ENCODE measurements around the gene GGT7. TPM values are rescaled to one million over a fixed set of nuclear protein-coding genes. Genes with fewer than 3 reads are reported as not detected.
"Not testable (repeated sequence)": the region's sequence is repeated elsewhere in the genome, so short reads cannot be mapped to it uniquely, and the experiment has no call there.

GGT7 gene, protein sequence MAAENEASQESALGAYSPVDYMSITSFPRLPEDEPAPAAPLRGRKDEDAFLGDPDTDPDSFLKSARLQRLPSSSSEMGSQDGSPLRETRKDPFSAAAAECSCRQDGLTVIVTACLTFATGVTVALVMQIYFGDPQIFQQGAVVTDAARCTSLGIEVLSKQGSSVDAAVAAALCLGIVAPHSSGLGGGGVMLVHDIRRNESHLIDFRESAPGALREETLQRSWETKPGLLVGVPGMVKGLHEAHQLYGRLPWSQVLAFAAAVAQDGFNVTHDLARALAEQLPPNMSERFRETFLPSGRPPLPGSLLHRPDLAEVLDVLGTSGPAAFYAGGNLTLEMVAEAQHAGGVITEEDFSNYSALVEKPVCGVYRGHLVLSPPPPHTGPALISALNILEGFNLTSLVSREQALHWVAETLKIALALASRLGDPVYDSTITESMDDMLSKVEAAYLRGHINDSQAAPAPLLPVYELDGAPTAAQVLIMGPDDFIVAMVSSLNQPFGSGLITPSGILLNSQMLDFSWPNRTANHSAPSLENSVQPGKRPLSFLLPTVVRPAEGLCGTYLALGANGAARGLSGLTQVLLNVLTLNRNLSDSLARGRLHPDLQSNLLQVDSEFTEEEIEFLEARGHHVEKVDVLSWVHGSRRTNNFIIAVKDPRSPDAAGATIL
- 19.0 TPM for total RNA-seq

DNA sequence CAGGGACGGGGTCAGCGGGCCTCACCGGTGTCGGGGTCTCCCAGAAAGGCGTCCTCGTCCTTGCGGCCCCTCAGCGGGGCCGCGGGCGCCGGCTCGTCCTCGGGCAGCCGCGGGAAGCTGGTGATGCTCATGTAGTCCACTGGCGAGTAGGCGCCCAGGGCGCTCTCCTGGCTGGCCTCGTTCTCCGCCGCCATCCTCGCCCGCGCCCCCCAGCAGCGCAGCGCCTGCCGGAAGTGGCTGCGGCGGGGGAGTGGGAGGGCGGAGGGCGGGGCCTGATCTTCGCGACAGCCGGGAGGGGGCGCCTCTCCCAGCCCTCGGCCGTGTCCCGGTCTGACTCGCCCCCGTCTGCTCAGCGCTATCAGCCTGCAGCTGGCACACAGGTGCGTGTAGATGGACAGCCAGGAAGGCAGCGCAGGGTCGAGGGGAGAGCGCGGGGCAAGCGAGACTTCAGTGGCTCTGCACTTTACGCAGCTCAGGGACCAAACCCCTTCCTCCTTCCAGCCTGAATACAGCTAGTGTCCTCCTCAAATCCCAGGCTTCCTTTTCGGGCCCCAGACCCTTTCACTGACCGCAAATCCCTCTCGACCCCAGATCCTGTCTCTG lies at the start of gene GGT7:
Gene GGT7, minus strand, starts transcription at position 235 of the 603 bp plus-strand sequence. Its CDS starts 41 bp downstream, at position 194.
- DNase-seq: peak; percentile 73

- no peak for DNase-seq
Observed at GRCh38 chr20:34921436-34921835, 48.8 kb upstream of the GGT7 start.

DNA sequence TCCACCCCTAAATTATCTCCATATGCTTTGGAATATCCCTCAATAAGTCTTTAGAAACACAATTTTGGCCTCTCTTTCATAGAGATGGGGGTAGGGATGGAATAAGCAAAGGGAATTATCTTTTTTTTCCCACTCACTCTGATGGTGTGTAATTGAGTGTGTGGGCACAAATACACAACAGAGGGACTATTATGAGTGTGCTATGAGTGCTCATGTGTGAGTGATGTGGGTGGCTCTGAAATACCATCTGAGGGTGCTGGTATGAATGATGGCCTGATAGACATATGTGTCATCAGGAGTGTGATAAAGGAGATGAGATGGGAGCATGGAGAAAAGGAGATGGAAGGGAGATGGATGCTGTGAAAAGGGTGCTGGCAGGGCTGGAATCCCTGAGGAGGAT lies 47.4 kb upstream of the GGT7 start:
- no peak for DNase-seq

DNA sequence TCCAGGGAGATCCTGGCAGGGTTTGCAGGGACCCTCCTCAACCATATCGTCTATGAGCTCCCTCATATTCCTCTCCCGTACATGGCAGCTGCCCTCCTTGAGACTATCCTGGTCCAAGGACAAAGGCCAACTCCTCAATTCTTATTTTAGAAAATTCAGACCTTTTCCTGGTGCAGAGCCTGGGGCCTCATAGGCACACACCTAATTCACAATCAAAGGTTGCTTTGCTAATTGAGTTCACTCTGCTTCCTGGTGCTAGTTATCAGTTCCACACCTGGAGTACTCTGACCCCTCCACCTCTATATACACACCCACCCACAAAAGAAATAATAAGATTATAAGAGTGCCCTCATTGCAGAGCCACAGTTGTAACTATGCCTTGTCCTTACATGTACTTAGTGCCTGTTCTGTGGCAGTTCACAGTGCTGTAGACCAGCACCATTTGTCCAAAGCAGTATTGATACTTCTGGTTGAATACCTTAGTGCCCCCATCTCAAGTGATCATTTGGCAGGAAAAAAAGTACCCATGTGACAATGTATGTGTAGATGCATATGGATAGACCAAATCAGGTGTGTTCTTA lies 44.2 kb upstream of the GGT7 start:
- no peak for DNase-seq

DNA sequence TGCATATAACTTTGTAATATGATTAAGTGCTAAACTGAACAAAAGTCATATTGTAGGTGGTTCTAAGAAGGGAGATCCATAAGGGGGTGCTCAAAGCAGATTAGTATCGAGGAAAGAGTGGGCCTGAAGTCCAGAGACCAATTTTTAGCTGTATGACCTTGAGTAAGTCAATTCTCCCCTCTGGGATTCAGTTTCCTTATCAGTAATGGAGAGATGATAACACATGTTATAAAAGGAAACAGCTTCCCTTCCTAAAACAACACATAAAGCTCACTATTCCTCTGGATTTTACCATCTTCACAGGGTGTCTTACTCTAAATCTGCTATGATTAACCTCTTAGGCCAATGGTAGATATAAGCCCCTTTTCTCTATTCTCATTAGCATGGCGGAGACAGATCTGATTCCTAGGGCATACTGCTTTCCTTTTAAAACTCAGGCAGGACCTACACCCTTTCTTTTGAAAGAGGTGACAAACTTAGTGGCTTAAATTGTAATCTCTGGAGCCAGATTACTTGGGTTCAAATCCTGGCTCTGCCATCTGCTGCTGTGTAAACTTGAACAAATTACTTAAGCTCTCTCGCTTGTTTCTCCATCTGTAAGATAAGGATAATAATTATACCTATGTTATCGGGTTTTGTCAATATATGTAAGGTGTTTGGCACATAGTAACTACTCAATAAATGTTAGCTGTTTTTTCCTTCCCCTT lies 43.2 kb upstream of the GGT7 start:
- DNase-seq: no peak

- no peak for DNase-seq
Observed at GRCh38 chr20:34915131-34915530, 42.5 kb upstream of the GGT7 start.

DNA sequence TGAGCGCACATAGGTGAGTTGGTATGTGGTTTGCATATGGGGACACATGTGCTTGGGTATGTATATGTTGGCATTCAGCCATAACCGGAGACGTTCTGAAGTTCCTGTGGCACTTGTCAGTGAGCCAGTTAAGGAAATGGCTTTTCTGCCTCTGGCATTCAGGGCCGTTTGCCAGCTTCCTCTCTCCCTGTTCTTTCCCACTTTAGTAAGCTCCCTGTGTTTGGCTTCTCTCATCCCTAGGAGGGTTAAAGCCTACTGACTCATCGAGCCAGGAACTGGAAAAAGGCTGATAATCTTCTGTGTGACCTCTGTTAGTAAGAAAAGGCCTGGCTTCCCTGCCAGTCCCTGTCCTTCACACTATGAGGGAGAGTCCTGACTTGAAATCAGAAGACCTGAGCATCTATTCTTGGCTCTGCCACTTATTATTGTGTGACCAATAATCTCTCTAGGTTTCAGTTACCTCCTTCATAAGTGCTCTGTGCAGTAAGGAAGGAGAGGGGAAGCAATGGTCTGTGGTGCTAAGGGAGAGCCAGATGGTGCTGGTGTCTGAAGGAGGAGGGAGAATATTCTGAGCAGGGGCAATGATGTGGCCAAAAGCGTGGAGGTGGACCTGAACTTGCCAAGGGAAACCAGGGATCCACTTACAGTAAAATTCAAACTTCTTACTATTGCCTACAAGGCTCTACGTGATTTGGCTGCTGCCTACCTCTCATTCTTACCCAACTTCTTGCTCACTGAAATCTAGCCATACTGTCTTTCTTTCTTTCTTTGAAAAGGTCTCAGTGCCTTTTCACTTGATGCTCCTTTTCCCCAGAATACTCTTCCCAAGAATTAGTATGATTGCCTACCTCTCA lies 35.2 kb upstream of the GGT7 start:
- DNase-seq: no peak

GRCh38 chr20:34904202-34904621 lies 31.6 kb upstream of the GGT7 start:
- no peak for DNase-seq

- DNase-seq: not testable (repeated sequence)
Observed at GRCh38 chr20:34898731-34899130, 26.1 kb upstream of the GGT7 start.

DNA sequence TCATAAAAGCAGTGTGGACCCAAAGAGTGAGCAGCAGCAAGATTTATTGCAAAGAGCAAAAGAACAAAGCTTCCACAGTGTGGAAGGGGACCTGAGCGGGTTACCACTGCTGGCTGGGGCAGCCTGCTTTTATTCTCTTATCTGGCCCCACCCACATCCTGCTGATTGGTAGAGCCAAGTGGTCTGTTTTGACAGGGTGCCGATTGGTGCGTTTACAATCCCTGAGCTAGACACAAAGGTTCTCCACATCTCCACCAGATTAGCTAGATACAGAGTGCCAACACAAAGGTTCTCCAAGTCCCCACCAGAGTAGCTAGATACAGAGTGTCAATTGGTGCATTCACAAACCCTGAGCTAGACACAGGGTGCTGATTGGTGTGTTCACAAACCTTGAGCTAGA lies 25.5 kb upstream of the GGT7 start:
- not testable (repeated sequence) for DNase-seq

- no peak for DNase-seq
Observed at GRCh38 chr20:34896086-34896621, 23.5 kb upstream of the GGT7 start.

DNA sequence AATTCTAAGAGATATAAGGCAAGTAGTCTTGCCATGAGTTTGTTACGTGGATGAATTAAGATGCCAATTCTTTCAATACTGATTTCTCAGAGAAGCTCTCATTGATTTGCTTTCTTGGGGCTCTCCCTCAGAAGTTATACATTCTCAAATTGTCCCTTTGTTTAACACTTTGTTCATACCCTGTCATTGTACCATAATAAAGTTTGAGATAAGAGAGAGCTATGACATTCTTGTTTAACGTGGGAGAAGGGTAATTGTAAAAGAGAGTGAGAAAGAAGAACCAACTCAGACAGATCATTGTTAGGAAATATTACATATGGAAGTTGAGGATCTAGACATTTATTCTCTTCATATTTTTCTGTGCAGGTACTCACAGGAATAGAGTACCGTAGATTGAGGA lies 22.8 kb upstream of the GGT7 start:
- no peak for DNase-seq

DNA sequence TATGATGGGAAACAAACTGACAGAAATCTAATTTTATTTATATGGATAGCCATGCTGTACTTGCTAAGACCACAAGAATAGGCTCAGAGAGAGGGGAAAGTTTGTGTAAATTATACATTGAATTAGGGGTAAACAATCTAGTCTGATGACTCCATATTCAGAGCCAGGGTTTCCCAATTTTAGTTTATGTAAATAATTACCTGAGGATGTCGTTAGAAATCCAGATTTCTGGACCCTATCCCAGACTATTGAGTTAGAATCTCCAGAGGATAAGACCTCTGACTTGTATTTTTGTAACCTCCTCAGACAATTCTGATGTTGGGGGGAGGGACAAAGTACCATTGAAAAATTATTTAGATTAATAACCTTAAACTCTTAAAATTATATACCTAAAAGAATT lies 22.1 kb upstream of the GGT7 start:
- DNase-seq: no peak

- no peak for DNase-seq
Observed at GRCh38 chr20:34892671-34893070, 20.0 kb upstream of the GGT7 start.

DNA sequence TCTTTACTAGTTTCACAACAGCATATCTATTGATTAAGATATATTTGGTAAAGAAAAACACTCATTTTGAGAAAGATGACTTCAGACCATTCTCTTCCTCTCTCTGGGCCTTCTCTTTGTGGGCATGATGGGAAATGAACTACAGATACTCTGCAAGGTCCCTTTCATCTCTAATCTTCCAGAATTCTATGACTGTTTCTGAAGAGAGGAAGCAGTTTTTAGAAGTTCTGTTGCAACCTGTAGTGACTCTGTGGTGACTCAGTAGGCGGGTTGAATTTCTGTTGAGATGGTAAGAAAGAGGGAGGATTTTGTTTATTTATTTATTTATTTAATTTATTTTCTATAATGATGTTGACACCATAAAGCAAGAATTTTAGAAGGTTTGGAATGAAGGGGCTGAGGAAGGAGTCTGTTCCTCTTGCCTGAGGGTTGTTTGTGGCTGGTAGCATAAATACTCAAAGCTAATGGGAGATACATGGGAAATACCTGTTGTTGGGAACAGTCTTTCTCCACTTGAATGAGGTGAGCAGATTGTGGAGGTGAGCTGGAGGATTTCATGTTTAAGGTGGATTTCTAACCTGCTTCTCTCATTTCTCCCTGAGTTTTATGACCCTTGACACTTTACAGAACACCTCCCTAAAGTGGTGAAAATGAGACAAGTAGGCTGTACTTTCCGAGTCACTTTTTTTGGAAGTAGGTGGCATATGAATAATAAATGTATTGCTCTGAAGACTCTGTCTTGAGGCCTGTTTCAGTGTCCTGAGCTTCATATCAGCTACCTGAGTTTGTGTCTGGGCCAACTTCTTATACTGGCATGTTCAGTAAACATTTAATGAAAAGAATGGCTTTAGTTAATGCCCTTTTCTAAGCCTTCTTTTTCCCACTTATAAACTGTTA lies 18.8 kb upstream of the GGT7 start:
- no peak for DNase-seq

DNA sequence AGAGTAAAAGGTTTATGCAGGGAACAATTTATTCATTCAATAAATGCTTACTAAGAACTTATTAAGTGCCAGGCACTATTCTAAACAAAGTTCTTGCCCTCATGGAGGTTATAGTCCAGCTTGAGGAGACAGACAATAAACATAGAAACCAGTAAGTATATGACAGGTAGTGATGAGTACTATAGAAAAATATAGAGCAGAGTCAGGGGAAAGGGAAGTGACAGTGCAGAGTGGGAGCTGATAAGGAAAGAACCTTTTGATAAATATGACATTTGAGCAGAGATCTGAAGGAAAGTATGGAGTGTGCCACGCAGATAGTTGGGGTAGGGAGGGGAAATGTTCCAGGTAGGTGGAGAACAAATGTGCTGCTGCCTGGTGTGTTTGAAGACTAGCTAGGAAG lies 15.8 kb upstream of the GGT7 start:
- DNase-seq: no peak

GRCh38 chr20:34887023-34887422 lies 14.4 kb upstream of the GGT7 start:
- DNase-seq: no peak

DNA sequence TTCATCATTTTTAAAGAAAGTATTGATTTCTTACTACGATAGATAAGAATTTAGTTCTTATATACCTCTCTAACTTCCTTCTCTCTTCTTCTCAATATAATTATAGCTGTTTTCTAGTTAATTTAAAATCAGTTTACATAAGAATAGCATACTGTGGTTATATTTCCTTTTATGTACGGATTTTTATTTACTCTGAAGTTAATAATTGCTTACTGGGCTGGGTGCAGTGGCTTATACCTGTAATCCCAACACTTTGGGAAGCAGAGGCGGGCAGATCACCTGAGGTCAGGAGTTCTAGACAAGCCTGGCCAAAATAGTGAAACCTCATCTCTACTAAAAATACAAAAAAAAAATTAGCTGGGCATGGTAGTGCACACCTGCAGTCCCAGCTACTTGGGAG lies 13.5 kb upstream of the GGT7 start:
- no peak for DNase-seq

GRCh38 chr20:34884260-34884659 lies 11.6 kb upstream of the GGT7 start:
- DNase-seq: no peak

DNA sequence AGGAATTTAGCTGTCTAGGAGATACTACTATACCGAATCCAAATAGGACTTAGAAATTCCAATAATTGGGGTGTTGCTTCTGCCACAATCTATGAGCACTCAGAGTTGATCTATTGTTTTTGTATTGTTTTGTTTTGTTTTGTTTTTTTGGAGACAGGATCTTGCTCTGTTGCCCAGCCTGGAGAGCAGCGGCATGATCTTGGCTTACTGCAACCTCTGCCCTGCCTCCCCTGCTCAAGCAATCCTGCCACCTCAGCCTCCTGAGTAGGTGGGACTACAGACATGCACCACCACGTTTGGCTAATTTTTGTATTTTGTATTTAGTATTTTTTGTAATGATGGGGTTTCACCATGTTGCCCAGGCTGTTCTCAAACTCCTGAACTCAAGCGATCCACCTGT lies 11.2 kb upstream of the GGT7 start:
- DNase-seq: no peak
